Nucleus accumbens (tissue), 56 donors: Measurements from ENCODE around the gene C9orf152.

Experiments
- DNase-seq, 56 donors: peaks; one replicate each; lab custom pipeline; 2025; lab: John Stamatoyannopoulos, UW

The C9orf152 gene

DNA sequence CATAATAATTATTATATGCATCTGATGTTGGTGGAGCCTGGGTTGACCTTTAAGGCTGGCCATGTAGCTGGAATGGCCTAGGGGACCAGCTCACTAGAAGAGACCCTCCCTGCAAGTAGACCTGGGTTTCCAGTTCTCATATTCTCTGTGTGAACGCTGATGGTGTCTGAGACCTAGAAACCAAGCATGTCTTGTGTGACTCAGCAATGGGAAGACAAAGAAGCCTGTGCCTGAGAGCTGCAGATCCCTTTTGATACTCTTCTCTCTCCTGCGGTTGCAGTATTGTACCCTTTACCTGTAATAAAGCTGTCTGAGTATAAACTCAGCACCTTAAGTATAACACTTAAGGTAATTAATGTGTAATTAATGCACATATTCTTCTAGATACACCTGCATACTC is 22.2 kb downstream of the C9orf152 start:
- DNase-seq: no peak

DNA sequence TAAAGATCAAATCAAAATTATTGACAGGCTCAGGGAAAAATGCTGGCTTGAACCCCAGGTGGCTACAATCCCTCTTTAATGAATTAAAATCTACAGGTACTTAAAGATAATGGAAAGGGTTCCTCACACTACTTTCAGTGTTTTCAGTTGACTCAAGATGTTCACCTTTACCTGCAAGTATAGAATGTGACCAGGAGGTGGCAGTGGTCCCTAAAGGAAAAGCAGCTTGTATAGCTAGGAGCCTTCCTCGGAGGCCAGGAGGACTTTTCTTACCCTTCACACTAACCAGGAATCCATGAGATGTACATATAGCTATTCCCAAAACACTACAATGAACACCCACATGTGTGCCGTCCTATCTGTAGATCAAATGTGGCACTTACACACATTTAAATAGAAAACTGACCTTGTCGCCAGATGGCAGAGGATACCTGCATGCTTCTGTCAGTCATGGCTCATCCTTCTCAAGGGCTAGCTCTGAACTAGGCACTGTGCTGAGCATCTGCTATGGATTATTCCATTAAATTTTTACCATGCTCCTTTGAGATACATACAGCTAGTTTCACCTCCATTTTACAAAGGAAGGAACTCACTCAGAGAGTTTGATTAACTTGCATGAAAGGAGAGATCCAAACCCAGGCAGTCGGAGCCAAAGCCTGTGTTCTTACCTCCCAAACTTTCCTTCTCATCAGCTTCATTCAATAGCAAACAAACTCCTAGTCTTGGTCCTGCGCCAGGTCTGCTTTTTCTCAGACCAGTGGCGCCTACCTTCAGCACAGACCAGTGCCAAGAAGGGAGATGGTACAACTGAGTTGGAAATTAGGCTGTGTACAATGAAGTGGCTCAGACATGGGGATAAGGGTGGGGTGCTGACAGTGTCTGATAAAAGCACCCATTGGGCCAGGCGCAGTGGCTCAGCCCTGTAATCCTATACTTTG is 24.5 kb downstream of the C9orf152 start:
- DNase-seq: peak in 31 of 56 donors; percentile 1 to 65 (median 17)

DNA sequence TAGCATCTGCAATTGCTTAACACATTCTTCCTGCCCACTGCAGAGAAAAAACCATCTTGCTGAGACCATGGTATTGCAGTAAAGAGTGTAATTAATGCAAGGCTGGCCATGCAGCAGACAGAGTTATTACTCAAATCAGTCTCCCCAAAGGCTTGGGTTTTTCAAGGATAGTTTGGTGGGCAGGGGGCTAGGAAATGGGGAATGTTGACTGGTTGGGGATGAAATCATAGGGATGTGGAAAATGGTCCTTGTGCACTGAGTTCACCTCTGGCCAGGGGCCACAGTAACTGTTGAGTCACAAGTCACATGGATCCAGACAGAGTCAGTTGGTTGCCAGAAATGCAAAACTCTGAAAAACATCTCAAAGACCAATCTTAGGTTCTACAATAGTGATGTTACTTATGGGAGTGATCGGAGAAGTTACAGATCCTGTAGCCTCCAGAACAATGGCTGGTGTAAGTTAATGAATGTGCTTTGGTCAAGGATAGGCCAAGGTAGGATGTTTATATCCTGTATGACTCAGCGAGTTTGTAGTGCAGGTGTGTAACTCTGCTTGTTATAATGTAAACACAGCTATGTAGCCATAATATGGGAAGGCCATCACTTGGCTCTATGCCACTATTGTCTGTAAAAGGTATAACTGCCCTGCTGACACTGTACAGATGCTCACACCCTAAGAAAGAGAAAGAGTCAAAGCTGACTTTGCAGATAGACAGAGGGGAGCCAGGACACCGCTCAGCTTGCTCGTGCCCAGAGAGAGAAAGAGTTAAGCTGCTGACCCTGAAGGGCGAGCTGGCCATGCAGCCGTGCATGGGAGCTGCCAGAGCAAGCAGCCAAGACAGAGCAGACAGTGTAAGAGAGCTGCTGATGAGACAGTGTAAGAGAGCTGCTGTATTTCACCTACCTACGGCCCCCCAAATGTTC is 27.2 kb downstream of the C9orf152 start:
- peak in 1 of 56 donors; percentile 42 for DNase-seq

DNA sequence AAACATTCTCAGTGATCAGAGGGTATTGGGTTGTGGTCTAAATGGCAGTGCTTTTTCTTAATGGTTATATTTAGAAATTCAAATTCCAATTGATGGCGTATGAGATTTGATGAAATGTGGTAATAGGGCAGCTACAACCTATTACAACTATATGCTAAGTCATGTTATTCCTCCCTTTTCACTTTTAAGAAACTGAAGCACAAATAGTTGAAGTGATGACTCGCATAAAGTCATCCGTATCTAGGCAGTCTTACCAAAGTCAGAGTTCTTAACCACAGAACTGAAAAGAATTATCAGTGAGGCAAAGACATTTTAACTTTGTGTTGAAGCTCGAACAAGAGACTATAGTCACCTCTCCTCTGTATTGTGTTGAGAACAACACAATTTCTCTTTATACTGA is 28.2 kb downstream of the C9orf152 start:
- DNase-seq: no peak

- DNase-seq: no peak
Measured at GRCh38 chr9:110178281-110178680, 29.7 kb downstream of the C9orf152 start.

DNA sequence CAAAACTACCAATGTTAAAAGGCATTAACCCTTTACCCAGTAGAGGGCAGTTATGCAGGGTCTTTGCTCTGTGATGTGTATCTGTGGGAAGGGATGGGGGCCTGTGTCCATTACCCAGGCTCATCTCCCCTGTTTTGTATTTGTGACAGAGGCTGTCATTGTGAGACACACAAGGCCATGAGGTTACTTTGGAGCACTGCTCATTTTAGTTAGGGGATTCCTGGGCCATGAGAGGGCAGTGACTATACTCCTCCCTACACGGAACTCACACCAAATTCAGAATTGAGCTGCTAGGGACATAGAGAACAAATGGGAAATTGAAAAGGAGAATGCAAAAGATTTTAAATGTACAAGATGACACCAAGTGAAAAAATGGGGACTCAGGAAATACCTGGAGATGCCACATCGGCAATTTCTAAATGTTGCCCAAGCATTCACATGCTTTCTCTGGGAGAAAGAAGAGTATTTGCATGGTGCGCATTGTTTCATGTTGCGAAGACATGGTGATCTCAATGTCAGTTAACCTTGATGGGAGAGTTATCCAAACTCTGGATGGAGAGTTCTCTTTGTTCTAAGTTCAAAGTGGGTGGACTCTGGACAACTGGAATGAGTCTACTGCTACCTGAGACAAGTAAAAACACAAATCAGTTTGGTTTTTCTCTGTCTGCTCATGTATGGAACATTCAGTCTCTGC is 32.5 kb downstream of the C9orf152 start:
- DNase-seq: no peak

DNA sequence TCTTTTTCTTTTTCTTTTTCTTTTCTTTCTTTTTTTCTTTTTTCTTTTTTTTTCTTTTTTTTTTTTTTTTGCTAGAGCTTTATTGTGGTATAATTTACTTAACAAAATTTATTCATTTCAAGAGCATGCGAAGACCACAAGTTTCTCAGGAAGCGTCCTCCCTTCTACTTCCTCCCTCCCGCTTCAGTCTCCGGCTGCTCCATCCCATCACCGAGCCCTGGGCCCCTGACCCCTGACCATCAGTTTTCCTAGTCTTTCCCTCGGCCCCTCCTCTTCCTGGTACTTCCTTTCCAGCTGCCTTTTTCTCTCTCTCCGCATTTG is 34.7 kb downstream of the C9orf152 start:
- DNase-seq: no peak

DNA sequence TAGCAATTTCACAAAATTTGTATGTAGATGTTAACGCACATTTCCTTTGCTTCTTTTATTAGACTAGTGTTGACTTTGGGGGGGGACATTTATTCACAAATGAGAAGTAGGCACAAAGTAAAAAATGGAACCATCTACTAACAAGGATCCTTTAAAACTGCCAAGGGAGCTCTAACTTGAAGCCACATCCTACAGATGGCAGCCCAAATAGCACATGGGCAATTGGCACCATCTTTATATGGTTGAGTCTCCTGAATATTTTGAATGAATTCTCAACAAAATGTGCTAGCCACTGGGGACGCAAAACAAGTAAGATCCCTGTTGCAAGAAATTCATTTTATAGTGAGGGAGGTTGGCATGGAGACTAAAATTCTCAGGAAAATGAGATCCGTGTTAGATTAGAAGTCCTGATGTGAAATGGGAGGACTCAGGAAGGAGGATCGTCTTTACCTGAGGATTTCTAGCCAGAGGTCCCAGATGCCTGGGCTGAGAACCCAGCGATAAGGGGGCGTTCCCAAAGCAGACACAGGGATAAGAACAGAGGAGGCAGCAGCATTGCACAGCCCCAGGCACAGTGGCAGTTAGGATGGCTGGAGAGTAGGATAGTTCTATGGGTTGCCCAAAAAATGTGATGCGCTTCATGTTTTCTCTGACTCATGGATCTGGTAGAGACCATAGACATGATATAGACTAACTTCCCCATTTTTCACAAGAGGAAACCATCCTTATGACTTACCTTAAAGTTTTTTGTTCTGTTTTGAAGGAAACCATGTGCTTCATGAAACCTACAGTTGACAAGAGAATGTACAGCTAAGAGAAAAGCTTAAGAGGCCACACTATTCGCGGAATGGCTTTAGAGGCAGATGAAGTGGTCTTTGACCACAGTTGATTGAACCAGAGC is 37.4 kb downstream of the C9orf152 start:
- DNase-seq: no peak

- no peak for DNase-seq
Measured at GRCh38 chr9:110168486-110168885, 39.5 kb downstream of the C9orf152 start.

DNA sequence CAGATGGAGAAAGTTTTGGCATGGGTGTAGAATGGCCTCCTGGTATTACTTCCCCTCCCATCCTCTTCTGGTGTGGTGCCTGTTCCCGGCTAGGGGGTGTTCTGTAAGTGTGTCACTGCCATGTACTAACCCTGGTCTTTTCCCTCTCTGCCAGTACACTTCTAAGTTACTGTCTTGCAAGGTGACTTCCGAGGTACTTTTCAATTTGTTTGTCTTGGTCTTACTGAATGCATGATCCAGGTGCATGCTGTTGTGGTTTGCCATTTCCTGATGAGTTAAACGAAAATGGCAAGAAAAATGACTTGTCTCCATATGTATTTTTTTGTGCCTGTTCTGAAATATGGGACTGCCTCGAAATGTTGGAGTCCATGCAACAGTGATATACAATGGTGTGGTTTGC is 46.0 kb downstream of the C9orf152 start:
- DNase-seq: no peak

DNA sequence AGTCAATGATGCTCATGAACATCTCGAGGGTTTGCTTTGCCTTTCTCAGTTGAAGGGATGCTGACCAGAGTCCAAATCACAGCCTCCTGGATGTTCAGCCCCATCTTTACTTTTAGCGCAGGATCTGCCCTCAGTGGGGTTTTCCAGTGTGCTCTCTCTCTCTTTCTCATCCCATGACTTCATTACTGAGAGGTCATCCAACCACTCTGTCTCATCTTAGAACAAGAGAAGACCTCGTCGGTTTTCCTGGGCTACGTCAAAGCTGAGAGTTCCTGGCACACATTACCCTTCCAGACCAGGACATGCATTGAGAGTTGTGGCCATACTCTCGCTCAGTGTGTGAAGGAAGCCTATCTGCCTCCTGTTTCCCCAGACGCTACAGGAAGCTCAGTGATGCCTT is 47.3 kb downstream of the C9orf152 start:
- no peak for DNase-seq

DNA sequence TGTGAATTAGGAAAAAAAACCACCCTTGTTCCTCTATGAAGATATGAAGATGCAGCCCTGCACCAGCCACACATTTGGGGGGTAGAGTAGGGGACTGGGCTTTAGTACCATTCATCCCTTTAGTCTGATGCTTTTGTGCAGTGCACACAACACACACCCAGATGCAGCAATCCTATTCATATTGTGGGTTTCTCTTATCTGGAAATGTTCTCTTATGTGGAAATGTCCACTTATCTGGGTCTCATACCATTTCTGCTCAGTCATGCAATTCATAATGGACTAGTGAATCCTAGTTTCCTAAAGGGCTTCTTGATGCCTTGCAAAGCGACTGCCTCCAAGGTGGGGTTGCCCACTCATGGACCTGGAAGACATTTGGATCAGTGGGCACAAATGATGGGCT is 47.8 kb downstream of the C9orf152 start:
- no peak for DNase-seq

- DNase-seq: no peak
Measured at GRCh38 chr9:110157823-110158664, 49.9 kb downstream of the C9orf152 start.

GRCh38 chr9:110156902-110157301 is 51.1 kb downstream of the C9orf152 start:
- peak in 1 of 56 donors; percentile 14 for DNase-seq

- no peak for DNase-seq
Measured at GRCh38 chr9:110156416-110156815, 51.5 kb downstream of the C9orf152 start.

- DNase-seq: no peak
Measured at GRCh38 chr9:110155751-110156150, 52.2 kb downstream of the C9orf152 start.

DNA sequence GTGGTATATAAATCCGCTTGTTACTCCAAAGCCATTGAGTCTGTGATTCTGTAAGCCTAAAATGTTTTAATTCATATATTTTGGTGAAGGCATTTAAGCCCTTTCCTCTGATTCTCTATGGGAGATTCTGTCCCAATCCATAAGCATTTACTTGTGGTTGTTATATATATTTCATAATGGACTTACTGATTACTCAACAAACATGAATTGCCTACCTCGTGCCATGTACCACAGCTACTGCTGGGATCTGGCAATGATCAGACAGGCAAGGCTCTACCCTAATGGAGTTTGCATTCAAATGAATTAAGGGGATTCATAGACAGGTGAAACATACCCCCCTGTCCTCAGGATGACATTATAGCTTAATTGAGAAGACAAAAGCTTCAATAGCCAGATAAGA is 54.5 kb downstream of the C9orf152 start:
- DNase-seq: no peak

DNA sequence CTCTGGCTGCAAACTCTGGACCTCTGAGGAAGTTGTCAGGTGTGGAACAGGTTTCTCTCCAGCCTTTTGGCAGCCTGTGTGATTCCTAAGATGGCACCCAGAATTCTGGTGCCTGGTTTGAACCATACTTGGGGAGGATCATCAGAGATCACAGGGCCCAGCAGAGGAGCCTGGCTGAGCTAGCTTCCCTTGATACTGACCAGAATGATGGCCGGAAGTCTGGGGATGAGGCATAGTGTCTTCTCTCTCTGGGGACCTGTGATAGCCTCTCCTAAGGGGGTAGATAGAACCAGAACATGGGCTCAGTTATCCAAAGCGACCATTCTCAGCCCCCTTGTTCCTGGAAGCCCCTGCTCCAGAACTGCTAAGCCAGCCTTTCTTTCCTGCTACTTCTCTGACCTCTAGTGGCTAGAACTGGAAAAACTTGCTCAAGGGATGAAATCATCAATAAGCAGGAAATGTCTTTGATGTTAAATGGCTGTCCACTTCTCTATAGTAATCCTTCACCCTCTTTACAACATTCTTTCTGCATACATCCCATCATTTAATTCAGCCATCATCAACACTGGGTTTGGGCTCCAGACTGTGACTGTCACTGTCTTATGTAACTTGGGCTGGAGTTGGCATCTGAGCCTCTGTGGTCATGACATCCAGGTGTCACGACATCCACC is 55.1 kb downstream of the C9orf152 start:
- DNase-seq: peak in 3 of 56 donors; percentile 7 to 12 (median 8)
